NCI-H748 (cell line): ENCODE data around the gene RASSF5.
"Not testable (repeated sequence)": the region's sequence is repeated elsewhere in the genome, so short reads cannot be mapped to it uniquely, and the experiment has no call there.

Experiments
- DNase-seq: peaks from one replicate; lab custom pipeline; 2025; ENCODE audit not compliant: unreplicated experiment; lab: John Stamatoyannopoulos, UW

Gene RASSF5

DNA sequence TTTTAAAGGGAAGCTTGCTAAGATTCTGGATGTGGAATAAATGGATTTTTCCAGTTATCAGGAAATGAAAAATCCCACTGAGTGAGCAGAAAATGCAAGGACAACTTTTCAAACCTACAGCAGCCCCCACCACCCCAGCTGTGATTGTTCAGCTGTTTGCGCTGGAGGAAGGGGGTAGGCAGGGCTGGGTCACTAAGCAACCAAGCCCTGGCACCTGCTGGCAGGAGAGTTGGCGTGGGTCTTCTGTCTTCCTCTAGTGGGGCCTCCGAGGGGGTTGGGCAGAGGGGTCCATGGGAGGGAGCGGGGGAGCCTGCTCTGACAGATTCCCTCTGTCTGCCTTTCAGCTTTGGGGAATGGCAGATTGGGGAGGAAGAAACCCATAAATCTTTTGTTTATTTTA lies 59.7 kb downstream of the RASSF5 start:
- peak; percentile 38 for DNase-seq

DNA sequence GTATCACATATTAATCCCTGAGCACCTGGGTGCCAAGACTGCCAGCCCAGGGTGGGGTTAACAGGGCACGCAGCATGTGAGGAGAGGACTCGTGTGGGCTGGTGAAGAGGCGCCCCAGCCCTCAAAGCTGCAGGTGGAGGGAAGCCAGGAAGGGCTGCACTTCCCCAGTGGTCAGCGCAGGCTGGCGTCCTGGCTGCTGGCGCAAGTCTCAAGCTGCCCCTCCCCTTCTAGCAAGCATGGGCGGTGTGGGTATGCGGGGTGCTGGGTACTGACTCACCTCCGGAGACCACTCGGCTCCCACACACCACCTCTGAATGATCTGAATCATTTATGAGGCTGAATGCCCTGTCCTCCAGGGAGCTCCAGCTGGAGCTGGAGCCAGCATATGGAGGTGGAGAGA lies 60.9 kb downstream of the RASSF5 start:
- DNase-seq: no peak

DNA sequence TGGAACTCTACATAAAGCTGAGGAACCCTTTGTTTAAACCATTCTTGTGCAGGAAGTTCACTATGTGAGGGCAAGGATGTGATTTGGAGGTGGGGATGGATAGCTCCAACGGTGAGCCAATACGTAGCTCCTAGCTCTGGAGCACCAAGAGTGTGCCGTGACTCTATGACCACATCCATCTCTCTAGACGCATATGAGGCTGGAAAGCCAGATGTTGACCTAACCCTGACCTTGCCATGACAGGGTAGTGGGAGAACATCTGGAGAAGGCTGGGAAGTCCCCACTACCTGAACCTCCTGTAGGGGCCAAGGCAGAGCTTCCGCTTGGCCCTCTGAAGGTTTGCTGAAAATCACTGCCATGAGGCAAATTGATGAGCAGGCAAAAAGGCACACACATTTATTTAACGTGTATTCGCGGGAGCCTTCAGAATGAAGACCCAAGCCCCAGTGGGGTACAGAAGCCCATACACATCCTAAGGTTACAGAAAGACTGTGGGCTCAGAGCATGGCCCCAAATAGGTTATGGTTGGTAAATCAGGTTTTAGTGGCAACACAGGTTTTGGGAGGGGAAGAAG lies 61.5 kb downstream of the RASSF5 start:
- DNase-seq: no peak

DNA sequence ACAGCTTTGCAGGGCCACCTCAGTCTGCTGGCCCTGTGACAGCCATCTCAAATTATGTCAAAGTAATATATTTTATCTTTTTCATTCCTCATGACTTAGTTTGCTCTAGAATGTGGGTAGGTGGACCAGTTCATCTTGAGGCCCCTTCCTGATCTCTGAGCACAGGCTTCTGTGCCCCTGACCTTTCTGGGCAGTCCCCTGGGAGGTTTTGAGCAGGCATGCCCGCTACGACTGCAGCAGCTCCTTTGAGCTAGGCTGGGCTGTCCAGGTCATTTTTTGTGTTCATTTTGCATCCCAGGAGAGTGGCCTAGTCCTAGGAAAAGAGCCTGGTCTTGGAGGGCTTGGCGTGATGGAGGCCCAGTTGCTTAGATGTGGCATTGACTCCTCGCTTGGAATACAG lies 62.2 kb downstream of the RASSF5 start:
- DNase-seq: no peak

DNA sequence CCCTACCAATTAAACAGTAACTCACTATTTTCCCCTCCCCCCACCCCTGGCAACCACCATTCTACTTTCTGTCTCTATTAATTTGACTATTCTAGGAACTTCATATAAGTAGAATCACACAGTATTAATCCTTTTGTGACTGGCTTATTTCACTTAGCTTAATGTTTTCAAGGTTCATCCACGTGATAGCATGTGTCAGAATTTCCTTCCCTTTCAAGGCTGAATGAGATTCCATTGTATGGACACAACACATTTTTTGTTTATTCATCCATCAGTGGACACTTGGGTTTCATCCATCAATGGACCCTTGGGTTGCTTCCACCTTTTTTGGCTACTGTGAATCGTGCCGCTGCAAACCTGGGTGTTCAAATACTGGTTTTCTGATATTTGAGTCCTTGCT lies 63.2 kb downstream of the RASSF5 start:
- DNase-seq: no peak

DNA sequence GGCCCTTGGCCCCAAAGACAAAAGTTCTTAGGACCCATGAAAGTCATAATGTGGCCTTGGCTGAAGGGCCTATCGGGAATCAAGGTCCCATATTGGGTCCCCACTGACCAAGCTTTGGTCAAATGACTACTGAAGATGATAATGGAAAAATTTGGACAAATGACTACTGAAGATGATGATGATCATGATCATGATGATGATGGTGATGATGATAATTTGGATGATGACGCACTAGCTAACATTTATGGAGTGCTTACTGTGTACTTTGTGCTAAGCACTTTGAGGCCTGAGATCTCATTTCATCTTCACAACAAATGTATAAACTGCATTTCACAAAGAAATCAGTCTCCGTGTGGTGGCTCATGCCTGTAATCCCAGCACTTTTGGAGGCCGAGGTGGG lies 65.5 kb downstream of the RASSF5 start:
- DNase-seq: no peak

DNA sequence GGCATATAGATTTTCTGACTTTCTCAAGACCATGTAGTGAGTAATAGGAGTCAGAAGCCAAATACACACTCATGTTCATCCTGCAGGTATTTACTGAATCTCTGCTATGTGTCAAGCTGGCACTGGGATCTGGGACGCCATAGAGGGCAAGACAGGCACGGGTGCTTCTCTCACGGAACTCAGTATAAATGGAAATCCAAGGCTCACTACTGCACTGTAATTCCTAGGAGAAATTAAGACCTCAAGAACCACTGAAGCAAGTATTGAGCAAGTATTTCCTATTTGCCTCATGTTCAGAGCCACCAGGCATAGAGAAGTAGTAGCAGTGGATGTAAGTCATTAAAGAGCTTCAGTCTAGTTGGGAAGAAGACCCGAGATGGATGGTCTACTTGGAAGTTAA lies 66.0 kb downstream of the RASSF5 start:
- DNase-seq: no peak

DNA sequence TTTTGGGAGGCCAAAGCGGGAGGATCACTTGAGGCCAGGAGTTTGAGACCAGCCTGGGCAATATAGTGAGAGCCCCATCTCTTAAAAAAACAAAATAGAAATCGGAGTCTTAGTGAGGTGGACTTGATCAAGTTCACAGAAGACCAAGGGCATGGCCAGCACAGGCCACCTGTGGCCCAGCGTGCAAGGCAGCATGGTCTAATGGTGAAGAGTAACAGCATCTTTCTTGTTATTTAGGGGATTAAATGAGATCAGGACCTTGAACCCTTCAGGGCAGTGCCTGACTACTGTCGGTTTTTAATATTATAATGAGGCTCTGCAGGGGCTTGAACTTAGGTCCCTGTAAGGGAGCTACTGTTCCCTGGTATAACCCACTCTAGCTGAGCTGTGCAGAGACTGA lies 66.4 kb downstream of the RASSF5 start:
- no peak for DNase-seq

DNA sequence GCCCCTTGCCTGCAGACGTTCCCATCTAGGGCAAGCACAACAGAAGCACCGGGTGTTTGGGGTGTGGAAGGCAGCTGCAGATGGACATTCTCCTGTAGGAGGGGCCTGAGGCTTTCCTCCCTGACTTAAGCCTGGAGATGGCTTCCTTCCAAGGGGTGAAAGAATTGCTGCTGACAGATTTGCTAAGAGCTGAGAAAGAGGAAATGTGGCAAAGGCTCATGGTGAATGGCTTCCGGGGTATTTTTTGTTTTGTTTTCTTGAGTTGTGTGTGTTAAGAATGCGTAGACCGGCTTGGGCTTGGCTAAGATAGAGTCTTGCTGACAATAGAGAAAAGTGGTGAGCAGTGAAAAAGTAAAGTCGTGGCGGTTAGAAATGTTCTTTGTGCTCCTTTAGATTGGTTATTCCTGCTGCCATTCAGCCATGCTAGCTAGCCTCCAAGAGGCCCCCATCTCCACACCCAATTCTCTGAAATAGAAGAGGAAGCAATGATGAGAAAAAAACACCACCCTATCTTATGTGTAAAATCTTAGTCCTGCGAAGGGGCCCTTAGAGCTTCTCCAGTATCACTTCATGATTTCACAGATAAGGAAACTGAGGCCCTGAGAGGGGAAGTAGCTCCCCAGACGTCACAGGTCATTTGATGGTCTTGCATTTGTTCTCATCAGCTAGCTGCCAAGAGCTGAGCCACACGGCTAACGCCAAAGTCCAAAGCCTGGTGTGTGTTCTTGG lies 68.0 kb downstream of the RASSF5 start:
- no peak for DNase-seq

DNA sequence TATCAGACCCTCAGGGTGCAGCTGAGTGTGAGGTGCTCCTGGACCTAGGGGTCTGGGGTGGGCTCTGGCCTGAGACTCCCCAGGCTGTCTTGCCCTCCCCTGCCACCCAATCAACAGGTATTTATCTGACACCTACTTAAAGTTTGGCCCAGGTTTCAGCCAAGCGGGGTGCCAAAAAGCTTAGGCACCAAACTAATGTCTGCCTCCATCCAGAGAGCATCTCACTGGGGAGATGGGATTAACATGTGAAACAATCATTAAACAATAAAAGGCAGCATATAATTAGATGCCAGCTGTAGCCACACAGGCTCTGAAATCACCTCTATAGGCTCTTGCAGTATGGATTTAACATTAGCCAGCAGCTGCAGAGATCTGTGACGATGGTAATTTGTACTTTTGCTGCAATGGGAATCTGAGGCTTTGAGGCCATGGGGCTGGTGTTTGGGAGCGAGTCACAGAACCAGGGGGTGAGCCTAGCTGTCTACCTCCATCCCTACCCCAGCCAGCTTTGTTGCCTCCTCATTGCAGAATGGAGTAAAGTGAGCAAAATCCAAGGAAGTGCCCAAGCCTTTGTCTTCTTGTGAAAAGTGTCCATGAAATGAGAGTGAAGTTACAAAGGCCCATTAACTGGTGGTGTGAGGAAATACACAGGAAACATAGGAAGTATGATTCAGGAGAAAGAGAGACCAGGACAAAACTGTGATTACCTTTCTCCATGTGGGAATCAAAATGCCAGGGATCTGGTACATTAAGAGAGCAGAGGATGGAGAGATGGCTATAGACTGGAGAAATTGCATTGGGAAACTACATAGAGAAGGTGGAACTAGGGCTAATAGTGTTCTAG lies 68.8 kb downstream of the RASSF5 start:
- DNase-seq: peak; percentile 13

DNA sequence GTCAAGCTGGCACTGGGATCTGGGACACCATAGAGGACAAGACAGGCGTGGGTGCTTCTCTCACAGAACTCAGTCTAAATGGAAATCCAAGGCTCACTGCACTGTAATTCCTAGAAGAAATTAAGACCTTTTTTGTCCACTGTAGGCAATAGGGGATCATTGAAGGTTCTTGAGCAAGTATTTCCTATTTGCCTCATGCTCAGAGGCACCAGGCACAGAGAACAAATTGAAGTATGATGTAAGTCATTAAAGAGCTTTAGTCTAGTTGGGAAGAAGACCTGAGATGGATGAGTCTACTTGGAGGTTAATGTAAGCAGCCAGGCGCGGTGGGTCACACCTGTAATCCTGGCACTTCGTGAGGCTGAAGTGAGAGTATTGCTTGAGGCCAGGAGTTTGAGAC lies 70.3 kb downstream of the RASSF5 start:
- no peak for DNase-seq

DNA sequence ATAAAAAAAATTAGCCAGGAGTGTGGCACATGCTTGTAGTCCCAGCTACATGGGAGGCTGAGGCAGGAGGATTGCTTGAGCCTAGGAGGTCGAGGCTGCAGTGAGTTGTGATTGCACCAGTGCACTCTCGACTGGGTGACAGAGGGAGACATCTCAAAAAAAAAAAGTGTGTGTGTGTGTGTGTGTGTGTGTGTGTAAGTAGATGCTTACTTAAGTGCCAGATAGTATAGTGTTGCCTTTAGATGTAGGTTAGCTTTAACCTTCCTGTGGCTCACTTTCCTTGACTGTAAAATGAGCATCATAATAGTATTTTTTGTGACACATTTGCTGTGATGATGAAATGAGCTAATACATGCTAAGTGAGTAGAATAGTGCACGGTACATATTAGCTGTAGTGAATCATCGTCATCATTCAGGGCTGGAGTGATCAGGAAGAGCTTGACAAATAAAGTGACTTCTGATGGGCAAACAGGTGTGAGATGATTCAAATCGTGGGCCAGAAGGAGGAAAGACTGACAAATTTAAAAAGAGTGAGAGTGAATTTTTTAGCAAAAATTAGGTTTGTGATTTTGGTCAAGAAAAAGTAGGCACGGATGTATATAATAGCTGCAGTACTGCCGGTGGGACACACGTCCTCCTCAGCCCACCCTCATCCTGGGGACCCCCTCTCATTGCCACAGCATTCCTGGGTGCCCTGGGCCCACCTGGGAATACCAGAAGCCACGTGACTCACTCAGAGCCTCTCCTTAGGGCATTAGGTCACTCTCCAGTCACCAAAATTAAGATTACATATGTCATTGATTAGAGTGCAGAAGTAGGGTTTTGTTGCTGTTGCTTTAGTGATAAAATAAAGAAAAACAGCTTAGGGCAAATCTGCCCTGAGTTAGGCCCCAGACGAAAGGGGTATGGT lies 71.0 kb downstream of the RASSF5 start:
- no peak for DNase-seq

DNA sequence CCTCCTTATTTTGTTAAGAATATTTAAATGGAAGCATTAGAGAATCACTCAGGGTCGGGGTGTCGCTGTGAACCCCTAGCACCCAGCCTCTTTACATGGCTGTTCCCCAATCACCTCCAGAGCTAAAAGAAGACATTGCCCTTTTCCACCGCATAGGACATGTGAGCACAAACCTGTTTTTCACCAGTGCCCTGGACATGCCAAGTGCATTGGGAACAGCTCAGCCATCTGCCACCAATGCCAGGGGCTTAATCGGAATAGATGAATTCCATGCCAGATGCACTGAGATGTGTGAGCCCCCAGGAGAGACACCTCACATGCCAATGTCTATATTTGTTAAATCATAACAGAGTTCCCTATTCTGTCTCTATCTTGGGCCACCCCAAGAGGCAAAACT lies 71.6 kb downstream of the RASSF5 start:
- DNase-seq: no peak

DNA sequence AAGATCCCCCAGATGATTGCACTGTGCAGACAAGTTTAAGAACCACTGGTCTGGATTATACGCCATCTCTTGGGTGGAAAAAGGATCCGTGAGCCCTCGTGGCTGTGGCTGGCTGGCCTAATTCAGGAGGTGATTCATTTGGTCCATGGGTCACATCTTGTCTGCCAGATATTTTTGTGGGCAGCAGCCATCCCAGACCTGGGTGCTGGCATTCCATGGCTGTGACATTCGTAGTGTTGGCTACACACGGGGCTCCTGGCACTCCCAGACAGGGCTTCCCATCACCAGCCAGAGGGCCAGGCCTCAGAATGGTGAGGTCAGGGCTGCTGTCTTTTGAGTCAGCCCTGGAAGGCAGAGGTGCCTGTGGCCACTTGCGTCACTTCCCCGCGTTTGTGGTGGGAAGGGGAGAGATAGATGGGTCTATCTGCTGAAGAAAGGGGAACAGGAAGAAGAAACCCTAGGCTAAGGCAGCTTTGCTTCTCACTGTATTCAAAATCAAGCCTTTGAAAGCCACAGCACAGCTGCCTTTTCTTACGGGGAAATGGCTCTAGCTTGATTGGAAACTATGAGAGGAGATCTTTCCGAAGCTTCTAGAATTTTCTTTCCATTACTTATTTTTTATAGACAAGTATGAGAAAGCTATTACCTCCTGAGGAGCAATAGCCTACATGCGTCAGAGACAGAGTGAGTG lies 72.6 kb downstream of the RASSF5 start:
- DNase-seq: no peak

DNA sequence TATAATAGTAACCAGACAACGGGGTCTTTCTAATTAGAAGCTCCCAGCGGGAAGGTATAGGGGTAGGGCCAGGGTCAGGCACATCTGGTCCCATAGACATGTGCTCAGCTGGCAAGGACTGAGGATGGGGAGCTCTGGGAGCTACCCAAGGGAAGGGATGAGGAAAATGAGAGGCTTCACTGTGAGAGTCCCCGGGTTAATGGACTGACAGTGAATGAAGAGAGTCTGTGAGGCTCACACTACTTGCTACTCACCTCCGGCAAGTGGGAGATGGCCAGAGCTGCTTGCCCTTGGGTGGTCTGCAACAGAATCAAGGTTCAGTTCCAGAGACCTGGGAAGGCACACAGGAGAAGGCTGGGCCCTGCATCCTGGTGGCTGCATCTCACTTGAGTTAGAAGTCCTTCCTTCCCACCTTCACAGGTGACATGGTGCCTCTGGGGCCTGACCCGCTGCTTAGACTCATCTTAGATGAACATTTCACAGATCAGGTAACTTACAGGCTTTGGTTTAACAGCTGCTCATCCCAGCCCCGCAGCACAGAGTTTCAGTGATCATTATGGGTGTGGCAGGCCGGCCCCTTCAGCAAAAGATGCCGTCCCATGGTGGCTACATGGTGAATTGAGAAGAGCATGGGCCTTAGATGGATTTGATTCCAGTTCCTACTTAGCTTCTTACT lies 73.2 kb downstream of the RASSF5 start:
- DNase-seq: no peak

DNA sequence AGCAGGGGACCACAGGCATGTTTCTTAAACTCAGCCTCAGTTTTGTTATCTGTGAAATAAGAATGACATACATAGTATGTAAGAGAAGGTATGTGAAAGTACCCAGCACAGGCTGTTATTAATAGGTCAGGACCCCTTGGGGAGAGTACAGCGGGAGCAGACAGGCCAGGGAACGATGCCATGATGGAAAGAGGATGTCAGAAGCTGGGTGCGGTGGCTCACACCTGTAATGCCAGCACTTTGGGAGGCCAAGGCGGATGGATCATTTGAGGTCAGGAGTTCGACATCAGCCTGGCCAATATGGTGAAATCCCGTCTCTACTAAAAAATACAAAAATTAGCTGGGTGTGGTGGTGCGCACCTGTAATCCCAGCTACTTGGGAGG lies 73.8 kb downstream of the RASSF5 start:
- DNase-seq: not testable (repeated sequence)

DNA sequence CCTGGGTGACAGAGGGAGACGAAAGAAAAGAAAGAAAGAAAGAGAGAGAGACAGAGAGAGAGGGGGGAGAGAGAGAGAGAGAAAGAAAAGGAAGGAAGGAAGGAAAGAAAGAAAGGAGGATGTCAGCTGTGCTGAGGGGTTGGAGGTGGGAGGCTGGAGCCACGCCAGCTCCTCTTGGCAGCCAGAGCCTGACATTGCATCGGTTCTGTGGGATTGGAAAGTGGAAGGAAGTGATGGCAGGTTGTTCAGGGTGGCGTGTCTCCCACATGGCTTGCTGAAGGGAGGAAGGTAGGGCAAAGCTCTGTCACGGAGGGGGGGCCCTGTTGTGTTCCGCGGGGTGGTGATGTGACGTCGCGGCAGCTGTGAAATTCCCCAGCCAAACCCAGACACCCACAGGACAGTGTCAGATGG lies 74.2 kb downstream of the RASSF5 start:
- DNase-seq: no peak

DNA sequence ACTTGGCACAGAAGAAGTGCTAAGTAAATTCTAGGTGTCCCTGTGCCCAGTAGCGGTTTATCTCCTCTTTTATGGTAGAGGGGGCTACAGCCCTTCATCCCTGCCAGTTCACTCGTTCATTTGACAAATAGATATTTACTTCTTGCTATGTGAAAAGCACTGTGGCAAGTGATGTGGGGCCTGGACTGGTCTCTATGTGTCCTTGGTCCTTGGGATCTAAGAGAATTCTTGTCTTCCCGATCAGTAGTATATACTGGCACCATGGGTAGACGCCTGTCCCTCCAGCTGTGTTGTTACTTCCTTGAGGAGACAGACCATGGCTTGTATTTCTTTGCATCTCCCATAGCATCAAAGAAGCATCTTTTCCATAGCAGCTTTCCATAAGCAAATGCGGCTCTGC lies 75.2 kb downstream of the RASSF5 start:
- no peak for DNase-seq

DNA sequence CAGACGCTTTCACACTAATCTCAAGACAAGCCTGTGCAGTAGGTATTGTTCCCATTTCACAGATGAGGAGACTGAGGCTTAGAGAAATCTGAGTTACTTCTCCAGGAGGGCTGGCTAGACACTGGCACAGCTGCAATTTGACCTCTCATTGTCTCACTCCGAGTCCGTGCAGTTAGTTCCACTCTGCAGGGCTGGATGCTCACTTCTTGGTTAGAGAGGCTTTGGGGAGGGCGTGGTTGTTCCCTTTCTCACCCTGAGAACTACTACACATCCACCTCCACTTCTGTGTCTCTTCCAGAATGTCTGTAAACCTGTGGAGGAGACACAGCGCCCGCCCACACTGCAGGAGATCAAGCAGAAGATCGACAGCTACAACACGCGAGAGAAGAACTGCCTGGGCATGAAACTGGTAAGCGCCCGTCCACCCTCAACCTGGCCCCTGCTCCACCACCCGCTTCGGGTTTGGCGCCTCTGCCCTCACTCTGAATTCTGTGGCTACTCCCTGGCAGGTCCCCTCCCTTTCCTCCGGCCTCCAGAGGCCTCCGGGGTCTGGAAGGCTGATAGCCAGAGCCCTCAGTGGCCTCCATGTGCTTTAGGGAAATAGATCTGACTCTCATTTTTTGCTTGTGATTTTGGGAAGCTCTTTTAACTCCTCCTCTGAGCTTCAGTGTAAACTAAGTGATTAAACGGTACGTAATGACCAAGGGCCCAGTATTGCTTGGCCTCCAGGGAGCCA lies 75.8 kb downstream of the RASSF5 start:
- no peak for DNase-seq
